NCI-H2107 treated with DMSO at 0.1 percent for 48 hours (cell line): ENCODE results near the gene DNAH11.
"Not testable (repeated sequence)": the region's sequence is repeated elsewhere in the genome, so short reads cannot be mapped to it uniquely, and the experiment has no call there.

Experiments used
- DNase-seq: peaks from one replicate; lab custom pipeline; 2025; ENCODE audit not compliant: unreplicated experiment; lab: John Stamatoyannopoulos, UW

Gene DNAH11

DNA sequence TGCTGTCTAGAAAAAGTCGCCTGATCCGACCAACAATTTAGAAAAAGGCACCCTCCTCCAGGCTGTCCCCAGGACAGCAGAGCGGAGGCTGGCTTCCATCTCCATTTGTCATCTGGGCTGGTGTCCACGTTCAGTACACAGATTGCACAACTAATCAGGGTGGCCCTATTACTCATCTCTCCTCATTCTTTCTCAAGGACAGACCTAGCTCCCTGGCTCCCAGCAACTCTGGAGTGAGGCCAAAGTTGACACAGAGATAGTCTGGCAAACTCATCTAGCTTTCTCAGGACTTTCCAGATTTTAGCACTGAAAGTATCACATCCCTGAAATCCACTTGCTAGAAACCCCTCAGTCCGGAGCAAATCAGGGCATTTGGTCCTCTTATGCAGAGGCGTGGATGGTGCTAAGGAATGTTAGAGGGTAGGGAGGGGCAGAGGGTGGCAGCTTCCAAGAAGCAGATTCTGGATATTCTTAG lies 75.1 kb downstream of the DNAH11 start:
- DNase-seq, result no peak

- no peak for DNase-seq
Measured at GRCh38 chr7:21618706-21619105, 75.9 kb downstream of the DNAH11 start.

DNA sequence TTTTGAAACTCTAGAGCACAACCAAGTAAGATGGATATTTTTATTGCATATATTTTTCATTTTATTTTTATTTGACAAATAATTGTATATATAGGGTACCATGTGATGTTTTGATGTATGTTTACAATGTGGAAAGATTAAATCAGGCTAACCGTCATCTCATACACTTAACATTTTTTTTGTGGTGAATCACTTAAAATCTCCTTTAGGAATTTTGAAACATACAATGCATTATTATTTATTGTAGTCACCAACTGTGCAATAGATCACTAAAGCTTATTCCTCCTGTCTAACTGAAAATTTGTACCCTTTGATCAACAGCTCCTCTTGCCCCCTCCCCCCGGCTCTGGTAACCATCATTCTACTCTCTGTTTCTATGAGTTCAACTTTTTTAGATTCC lies 77.2 kb downstream of the DNAH11 start:
- DNase-seq, result no peak

DNA sequence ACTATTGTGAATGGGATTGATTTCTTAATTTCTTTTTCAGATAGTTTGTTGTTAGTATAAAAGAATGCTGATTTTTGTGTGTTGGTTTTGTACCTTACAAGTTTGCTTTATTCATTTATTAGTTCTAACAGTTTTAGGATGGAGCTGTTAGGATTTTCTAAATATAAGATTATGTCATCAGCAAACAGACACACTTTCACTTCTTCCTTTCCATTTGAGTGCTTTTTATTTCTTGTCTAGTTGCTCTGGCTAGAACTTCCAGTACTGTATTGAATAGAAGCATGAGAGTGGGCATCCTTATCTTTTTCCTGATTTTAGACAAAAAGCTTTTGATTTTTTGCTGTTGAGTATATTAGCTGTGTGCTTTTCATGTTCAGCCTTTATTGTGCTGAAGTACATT lies 81.5 kb downstream of the DNAH11 start:
- DNase-seq, result no peak

DNA sequence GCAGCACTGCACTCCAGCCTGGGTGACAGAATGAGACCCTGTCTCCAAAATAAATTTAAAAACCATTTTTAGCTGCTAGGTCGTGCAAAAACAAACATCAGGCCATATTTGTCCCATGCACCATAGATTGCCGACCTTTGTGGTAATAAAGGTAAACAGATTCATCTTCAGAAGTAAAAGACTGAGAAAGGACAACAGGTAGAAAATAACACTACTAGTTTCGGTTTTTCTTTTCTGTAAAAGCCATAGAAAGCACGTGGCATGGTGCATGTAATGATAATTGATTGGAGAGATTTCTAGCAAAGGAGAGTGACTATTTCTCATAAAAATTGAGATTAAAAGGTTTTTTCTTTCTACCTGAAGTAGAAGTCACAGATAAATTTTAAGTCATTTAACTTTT lies 93.9 kb downstream of the DNAH11 start:
- no peak for DNase-seq

DNA sequence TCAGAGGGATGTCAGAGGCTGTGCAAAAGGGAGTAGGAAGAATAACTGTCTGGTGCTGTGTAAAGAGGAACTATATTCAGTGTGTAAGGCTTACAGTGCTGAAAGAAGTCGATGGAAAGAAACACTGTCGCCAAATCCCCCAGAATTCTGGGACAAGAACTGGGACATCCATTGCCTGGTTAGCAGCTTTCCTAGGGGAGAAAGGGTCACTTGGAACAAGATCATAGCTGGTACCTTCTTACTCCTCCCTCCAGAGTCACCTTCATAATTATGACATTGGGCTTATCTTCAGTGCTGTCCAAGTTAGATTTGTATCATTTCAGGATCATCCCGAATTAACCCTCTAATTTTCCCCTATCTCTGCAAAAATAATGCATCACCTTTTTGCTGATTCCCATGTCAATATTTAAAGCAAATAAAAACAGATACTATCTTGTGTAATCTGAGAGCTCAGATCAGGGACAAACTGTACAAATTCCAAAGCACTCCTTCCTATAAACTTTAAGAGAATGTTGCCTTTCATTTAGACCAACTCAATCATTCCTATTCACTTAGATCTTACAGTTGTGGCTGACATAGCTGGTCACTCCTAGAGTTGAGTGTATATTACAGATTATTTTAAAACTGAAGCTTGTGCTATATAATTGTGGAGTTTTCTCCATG lies 96.5 kb downstream of the DNAH11 start:
- DNase-seq, result no peak

DNA sequence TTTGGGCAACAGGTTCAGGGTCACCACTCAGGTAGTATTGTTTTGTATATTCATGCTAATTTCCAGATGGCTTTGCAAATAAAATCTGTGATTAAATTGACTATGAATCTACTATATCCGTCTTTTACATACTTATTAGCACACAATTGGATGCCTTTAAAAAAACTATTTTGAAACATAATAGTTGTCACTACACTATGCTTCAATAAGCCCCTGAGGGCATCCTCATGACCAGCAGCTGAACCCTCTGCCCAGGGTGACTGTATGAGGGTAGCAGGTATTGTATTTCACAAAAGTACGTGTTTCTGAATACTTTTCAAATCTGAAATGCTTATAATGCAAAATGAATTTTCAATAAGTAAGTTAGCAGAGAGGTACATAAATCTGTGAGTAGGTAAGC lies 97.3 kb downstream of the DNAH11 start:
- DNase-seq, result no peak

GRCh38 chr7:21641546-21641945 lies 98.7 kb downstream of the DNAH11 start:
- DNase-seq, result no peak

GRCh38 chr7:21642422-21642821 lies 99.6 kb downstream of the DNAH11 start:
- no peak for DNase-seq

- DNase-seq, result no peak
Measured at GRCh38 chr7:21651697-21652096, 108.9 kb downstream of the DNAH11 start.

- DNase-seq, result no peak
Measured at GRCh38 chr7:21653623-21654022, 110.8 kb downstream of the DNAH11 start.

DNA sequence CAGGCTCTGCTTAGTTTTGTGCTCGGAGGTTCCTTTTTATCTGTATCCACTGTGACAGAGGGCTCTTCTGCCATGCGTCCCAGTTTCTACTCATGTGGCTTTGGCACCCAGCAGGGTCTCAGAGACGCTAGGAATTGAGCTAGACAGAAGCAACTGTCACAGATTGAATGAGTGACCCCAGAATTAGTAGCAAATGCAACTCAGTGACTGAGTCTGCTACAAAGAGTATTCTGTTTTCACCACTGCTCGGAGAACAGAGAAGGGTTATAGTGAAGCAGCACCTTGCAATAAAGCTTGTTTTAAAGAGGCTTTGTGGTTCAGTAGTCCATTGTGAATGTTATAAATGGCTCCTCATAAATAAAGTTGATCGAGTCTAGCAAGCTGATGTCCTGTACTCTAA lies 113.2 kb downstream of the DNAH11 start:
- DNase-seq, result no peak

DNA sequence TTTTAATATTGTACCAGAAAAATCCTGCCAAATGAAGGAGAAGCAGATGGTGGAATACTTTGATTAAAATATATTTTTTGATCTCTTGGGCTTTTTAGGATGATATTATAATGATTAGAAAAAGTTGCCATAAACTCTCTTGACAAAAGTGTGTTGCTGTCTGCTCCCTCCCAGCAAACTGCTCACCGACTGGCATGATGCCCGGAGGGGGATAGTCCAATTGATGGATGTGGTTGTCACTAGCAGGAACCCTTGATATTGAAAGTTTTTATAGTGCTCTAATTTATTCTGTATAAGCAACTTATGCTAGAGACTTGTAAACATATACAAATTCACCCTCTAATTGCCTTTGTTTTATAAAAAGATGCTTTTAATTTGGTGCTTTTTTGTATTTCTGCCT lies 114.0 kb downstream of the DNAH11 start:
- no peak for DNase-seq

DNA sequence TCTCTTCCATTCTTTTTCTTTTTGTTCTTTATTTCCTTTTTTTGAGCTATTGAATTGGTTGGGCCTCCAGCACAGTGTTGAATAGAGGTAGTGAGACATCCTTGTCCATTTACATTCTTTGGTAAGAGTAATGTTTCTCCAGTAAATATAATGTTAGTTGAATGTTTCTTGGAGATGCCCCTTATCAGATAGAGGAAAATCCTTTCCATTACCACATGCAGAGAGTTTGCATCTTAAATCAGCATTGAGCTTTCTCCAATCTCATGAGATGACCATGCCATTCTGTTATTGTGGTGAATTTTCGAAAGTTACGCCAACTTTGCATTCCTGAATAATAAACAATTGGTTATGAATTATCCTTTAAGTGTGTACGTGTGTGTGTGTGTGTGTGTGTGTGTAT lies 127.7 kb downstream of the DNAH11 start:
- DNase-seq, result no peak

DNA sequence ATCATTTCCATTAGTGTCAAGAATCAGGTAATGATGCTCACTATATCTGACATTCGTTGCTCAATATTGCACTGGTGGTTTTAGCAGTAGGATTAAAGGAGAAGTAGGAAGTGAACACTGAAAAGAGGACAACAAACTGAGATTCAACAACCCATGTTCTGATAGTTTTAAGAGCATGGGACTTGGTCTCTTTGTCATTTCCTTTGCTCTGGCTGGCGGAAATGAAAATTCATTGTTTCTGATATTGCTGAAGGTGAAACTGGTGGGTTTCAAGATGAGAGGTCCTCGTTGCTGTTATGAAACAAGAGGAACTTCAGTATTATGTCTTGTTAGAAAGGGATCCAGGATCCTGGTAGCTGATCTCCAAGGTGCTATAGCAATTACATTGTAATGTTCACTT lies 129.0 kb downstream of the DNAH11 start:
- DNase-seq, result no peak

- DNase-seq, result no peak
Measured at GRCh38 chr7:21675255-21675654, 132.4 kb downstream of the DNAH11 start.

- no peak for DNase-seq
Measured at GRCh38 chr7:21690705-21691104, 147.9 kb downstream of the DNAH11 start.

- not testable (repeated sequence) for DNase-seq
Measured at GRCh38 chr7:21691146-21691545, 148.3 kb downstream of the DNAH11 start.

GRCh38 chr7:21700587-21700986 lies 157.7 kb downstream of the DNAH11 start:
- not testable (repeated sequence) for DNase-seq

GRCh38 chr7:21702303-21702702 lies 159.5 kb downstream of the DNAH11 start:
- DNase-seq, result no peak

DNA sequence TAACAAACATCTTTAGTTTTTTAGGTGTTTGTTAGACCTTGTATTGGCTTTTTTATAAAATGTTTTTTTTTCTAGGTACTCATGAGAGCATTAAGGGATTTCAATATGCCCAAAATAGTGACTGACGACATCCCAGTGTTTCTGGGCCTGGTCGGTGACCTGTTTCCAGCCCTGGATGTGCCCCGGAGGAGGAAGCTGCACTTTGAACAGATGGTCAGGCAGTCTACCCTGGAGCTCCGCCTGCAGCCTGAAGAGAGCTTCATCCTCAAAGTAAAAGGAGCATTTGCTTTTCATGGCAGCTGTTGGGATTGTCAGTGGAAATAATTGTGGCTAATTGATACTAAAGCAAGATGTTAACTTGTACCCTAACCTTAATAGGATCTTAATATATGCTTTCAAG lies 161.5 kb downstream of the DNAH11 start:
- no peak for DNase-seq

DNA sequence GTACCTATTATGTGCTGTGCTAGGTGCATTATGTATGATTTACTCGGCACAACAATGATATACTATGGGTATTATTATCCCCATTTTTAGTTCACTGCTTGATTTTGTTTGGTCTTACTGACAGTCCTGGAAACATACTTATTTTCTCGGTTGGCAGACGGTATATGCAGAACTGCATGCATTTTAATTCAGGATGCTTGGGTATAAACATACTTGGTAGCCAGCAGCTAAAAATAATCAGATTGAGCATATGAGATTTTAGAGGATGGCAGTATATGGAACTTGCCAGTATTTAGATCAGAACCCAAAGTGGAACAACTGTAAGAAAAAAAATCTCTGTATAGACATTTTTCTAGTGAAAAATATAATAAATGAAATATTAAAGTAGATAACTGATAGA lies 163.3 kb downstream of the DNAH11 start:
- DNase-seq, result no peak

GRCh38 chr7:21707566-21707965 lies 164.7 kb downstream of the DNAH11 start:
- DNase-seq, result no peak
